Kidney epithelial cell (primary cell): Measurements from ENCODE around the gene SDK2. TPM values are rescaled to one million over a fixed set of nuclear protein-coding genes. Genes with fewer than 3 reads are reported as not detected.

ENCODE experiments used
- DNase-seq: peaks from one replicate; pipeline ENCODE4 v3.0.0-alpha.2; 2010; ENCODE audit warnings: low read depth
- H3K27me3 ChIP-seq: 2 replicates; pipeline ENCODE4 v1.6.0; 2011; ENCODE audit warnings: low read length; ENCODE audit not compliant: control insufficient read depth, insufficient read depth
- H3K36me3 ChIP-seq: 2 replicates; pipeline ENCODE4 v1.5.1; 2011; ENCODE audit warnings: low read length; ENCODE audit not compliant: control insufficient read depth, insufficient read depth
- H3K4me3 ChIP-seq: 2 replicates; pipeline ENCODE4 v1.5.1; 2011; ENCODE audit warnings: low read depth, mild to moderate bottlenecking, control low read depth, low read length
- CTCF ChIP-seq: IDR thresholded peaks from 2 replicates; pipeline ENCODE4 v1.5.1; 2011; ENCODE audit warnings: mild to moderate bottlenecking, moderate library complexity, low read length, control low read depth, inconsistent platforms; ENCODE audit not compliant: insufficient read depth, poor library complexity, severe bottlenecking
- total RNA-seq: library from RNA; depleted of rRNA; stranded (reverse); fragments of >200 nt; gene quantifications from 2 replicates; pipeline ENCODE4 v1.2.3, GENCODE V29; 2015

Gene SDK2
- total RNA-seq, 1 donor from 2014 or later, result 1.2 TPM

DNA sequence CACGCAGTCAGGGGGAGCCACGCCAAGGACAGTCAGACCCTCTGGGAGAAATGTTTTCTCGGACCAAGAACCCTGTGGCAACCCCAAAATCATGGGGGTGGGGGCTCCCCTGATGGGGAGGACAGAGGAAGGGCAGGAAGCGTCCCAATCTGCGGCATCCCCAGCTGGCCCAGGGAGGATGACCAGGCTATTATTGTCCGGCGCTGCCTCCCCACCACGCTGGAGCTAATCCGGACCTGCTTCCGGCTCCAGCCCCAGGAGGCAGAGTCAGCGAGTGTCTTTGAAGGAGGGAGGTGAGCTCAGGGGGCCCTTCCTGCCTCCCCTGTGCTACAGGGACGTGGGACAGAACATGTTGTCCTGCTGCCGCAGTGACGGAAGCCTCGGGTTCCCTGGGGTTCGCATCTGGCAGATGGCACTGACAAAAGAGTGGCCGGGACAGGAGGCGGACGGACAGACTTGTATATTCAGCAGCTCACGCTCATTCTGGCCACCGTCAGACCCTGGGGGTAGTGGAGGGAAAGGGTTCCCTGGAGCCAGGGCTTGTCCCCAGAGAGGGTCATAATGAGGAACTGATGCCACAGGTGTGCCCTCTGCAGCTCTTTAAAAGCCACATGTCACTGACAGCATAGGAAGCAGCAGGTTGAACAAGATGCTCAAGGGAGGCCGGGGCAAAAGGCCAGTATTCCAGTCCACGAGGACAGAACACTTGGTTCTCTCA is 278.2 kb downstream of the SDK2 start:
- peaks cover 4% of the 10 kb centered on the region for H3K27me3 ChIP-seq
- H3K4me3 ChIP-seq, result no peak overlapping the region
- no peak for DNase-seq
- TF ChIP-seq CTCF, result no peak
- H3K36me3 ChIP-seq, result no peaks in the 10 kb centered on the region

- peaks cover 4% of the 10 kb centered on the region for H3K27me3 ChIP-seq
- H3K36me3 ChIP-seq, result no peaks in the 10 kb centered on the region
- no peak for DNase-seq
- TF ChIP-seq CTCF, result no peak
- H3K4me3 ChIP-seq, result no peak overlapping the region
Observed at GRCh38 chr17:73365301-73365874, 278.9 kb downstream of the SDK2 start.

- Histone ChIP-seq H3K4me3 (no peak overlapping the region), H3K27me3 (peaks cover 4% of the 10 kb centered on the region), H3K36me3 (no peaks in the 10 kb centered on the region)
- no peak for DNase-seq
- no peak for TF ChIP-seq CTCF
Observed at GRCh38 chr17:73364155-73364522, 280.1 kb downstream of the SDK2 start.

DNA sequence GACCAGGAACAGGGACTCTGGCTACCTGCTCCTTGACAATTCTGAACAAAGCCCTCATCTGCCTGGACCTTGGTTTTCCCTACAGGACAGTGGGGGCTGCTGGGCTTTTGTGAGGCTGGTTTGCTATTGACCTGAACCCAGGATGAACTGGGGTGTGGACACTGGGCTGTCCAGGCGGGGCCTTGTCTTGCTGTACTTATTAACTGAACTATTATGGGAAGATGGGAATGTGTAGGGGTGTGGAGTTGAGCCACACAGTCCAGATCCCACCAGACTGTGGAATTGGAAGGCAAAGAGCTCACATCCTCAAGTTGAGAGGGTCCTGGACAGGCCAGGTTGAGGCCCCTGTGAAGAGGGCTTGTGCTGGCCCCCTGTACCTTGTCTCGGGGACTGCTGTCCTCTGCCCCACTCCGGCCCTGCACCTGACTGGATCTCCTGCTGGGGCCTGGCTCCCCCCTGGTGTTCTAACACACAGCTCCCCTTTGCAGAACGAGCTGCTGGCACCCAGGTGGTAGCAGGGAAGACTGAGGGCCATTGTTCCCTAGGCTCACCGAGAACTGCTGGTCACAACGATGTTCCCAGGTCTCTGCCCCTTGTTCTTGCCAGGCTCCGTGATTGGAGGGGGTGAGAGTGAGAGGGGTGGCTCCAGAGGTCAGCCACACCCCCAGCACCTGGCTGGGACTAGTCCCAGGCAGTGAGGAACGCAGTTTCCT is 280.6 kb downstream of the SDK2 start:
- H3K4me3 ChIP-seq, result no peak overlapping the region

GRCh38 chr17:73362697-73363096 is 281.5 kb downstream of the SDK2 start:
- no peak for TF ChIP-seq CTCF
- no peak for DNase-seq
- peaks cover 4% of the 10 kb centered on the region for H3K27me3 ChIP-seq
- H3K4me3 ChIP-seq, result no peak overlapping the region
- no peaks in the 10 kb centered on the region for H3K36me3 ChIP-seq

More for the DNA sequence above, 280.6 kb downstream of the SDK2 start:
- DNase-seq, result no peak
- no peak for TF ChIP-seq CTCF
- Histone ChIP-seq H3K36me3 (no peaks in the 10 kb centered on the region), H3K27me3 (peaks cover 4% of the 10 kb centered on the region)
